ENCODE results near the gene RPUSD1.

RPUSD1 gene

GRCh38 chr16:740764-741505 is 47.2 kb downstream of the RPUSD1 start, which contains the start of gene CIAO3:
Gene CIAO3 (minus strand): TSS chr16:740997. CDS start chr16:740985, 12 bp downstream.
- TF ChIP-seq CSDC2 (CRISPR knock-in tag; IDR thresholded peaks at IDR 0.05): no peak
- no peak for TF ChIP-seq ISL1 (CRISPR knock-in tag; IDR thresholded peaks at IDR 0.05)
- no peak for TF ChIP-seq ZNF8 (CRISPR knock-in tag; IDR thresholded peaks at IDR 0.05)
- ATAC-seq: peak; percentile 88

GRCh38 chr16:740459-740763 is 47.8 kb downstream of the RPUSD1 start:
- ATAC-seq: peak; percentile 49
- TF ChIP-seq ZNF565 (CRISPR knock-in tag; conservative IDR thresholded peaks at IDR 0.05; ENCODE audit: low read depth) (no peak), TOX (CRISPR knock-in tag; IDR thresholded peaks at IDR 0.05; ENCODE audit: borderline replicate concordance) (no peak), OSR1 (CRISPR knock-in tag; IDR thresholded peaks at IDR 0.05) (no peak), BACH2 (CRISPR knock-in tag; IDR thresholded peaks at IDR 0.05; ENCODE audit: borderline replicate concordance) (no peak)
- TF ChIP-seq, protein P1, sequence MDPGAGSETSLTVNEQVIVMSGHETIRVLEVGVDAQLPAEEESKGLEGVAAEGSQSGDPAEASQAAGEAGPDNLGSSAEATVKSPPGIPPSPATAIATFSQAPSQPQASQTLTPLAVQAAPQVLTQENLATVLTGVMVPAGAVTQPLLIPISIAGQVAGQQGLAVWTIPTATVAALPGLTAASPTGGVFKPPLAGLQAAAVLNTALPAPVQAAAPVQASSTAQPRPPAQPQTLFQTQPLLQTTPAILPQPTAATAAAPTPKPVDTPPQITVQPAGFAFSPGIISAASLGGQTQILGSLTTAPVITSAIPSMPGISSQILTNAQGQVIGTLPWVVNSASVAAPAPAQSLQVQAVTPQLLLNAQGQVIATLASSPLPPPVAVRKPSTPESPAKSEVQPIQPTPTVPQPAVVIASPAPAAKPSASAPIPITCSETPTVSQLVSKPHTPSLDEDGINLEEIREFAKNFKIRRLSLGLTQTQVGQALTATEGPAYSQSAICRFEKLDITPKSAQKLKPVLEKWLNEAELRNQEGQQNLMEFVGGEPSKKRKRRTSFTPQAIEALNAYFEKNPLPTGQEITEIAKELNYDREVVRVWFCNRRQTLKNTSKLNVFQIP (CRISPR knock-in tag; IDR thresholded peaks at IDR 0.05; ENCODE audit: borderline replicate concordance, low read depth): no peak

GRCh38 chr16:739560-740458 is 48.4 kb downstream of the RPUSD1 start:
- ATAC-seq: peak; percentile 53
- TF ChIP-seq BACH2 (CRISPR knock-in tag; IDR thresholded peaks at IDR 0.05; ENCODE audit: borderline replicate concordance) (no peak), ZFP3 (CRISPR knock-in tag; IDR thresholded peaks at IDR 0.05) (no peak), PATZ1 (CRISPR knock-in tag; IDR thresholded peaks at IDR 0.05; ENCODE audit: borderline replicate concordance) (no peak), PPARA (CRISPR knock-in tag; IDR thresholded peaks at IDR 0.05; ENCODE audit: borderline replicate concordance) (no peak), RARB (CRISPR knock-in tag; IDR thresholded peaks at IDR 0.05) (no peak), GLIS3 (CRISPR knock-in tag; IDR thresholded peaks at IDR 0.05) (no peak), SNAI2 (CRISPR knock-in tag; IDR thresholded peaks at IDR 0.05) (no peak), TCF4 (CRISPR knock-in tag; IDR thresholded peaks at IDR 0.05; ENCODE audit: borderline replicate concordance) (no peak), ZC3H10 (CRISPR knock-in tag; IDR thresholded peaks at IDR 0.05) (no peak), ESRRG (CRISPR knock-in tag; IDR thresholded peaks at IDR 0.05) (no peak)

GRCh38 chr16:736936-737481 is 51.2 kb downstream of the RPUSD1 start:
- no peak for ATAC-seq
- TF ChIP-seq, protein P1 (CRISPR knock-in tag; IDR thresholded peaks at IDR 0.05; ENCODE audit: borderline replicate concordance, low read depth): no peak
- no peak for TF ChIP-seq ESRRG (CRISPR knock-in tag; IDR thresholded peaks at IDR 0.05)
- TF ChIP-seq, protein P2, sequence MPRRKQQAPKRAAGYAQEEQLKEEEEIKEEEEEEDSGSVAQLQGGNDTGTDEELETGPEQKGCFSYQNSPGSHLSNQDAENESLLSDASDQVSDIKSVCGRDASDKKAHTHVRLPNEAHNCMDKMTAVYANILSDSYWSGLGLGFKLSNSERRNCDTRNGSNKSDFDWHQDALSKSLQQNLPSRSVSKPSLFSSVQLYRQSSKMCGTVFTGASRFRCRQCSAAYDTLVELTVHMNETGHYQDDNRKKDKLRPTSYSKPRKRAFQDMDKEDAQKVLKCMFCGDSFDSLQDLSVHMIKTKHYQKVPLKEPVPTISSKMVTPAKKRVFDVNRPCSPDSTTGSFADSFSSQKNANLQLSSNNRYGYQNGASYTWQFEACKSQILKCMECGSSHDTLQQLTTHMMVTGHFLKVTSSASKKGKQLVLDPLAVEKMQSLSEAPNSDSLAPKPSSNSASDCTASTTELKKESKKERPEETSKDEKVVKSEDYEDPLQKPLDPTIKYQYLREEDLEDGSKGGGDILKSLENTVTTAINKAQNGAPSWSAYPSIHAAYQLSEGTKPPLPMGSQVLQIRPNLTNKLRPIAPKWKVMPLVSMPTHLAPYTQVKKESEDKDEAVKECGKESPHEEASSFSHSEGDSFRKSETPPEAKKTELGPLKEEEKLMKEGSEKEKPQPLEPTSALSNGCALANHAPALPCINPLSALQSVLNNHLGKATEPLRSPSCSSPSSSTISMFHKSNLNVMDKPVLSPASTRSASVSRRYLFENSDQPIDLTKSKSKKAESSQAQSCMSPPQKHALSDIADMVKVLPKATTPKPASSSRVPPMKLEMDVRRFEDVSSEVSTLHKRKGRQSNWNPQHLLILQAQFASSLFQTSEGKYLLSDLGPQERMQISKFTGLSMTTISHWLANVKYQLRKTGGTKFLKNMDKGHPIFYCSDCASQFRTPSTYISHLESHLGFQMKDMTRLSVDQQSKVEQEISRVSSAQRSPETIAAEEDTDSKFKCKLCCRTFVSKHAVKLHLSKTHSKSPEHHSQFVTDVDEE (CRISPR knock-in tag; IDR thresholded peaks at IDR 0.05): no peak
- TF ChIP-seq ZNF8 (CRISPR knock-in tag; IDR thresholded peaks at IDR 0.05): no peak
- no peak for TF ChIP-seq PPARA (CRISPR knock-in tag; IDR thresholded peaks at IDR 0.05; ENCODE audit: borderline replicate concordance)
- no peak for TF ChIP-seq ARNTL (CRISPR knock-in tag; IDR thresholded peaks at IDR 0.05; ENCODE audit: borderline replicate concordance, low read depth)
- no peak for TF ChIP-seq ZNF565 (CRISPR knock-in tag; conservative IDR thresholded peaks at IDR 0.05; ENCODE audit: low read depth)
- TF ChIP-seq ZFP30 (CRISPR knock-in tag; IDR thresholded peaks at IDR 0.05): no peak
- TF ChIP-seq, protein P3, sequence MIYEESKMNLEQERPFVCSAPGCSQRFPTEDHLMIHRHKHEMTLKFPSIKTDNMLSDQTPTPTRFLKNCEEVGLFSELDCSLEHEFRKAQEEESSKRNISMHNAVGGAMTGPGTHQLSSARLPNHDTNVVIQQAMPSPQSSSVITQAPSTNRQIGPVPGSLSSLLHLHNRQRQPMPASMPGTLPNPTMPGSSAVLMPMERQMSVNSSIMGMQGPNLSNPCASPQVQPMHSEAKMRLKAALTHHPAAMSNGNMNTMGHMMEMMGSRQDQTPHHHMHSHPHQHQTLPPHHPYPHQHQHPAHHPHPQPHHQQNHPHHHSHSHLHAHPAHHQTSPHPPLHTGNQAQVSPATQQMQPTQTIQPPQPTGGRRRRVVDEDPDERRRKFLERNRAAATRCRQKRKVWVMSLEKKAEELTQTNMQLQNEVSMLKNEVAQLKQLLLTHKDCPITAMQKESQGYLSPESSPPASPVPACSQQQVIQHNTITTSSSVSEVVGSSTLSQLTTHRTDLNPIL (CRISPR knock-in tag; IDR thresholded peaks at IDR 0.05; ENCODE audit: low read depth): no peak
- TF ChIP-seq TOX (CRISPR knock-in tag; IDR thresholded peaks at IDR 0.05; ENCODE audit: borderline replicate concordance): no peak
- TF ChIP-seq BACH2 (CRISPR knock-in tag; IDR thresholded peaks at IDR 0.05; ENCODE audit: borderline replicate concordance): no peak
- no peak for TF ChIP-seq RARB (CRISPR knock-in tag; IDR thresholded peaks at IDR 0.05)
- no peak for TF ChIP-seq ZC3H10 (CRISPR knock-in tag; IDR thresholded peaks at IDR 0.05)
- TF ChIP-seq CSDC2 (CRISPR knock-in tag; IDR thresholded peaks at IDR 0.05): no peak
- TF ChIP-seq ZNF70 (CRISPR knock-in tag; IDR thresholded peaks at IDR 0.05): no peak
- TF ChIP-seq SNAI2 (CRISPR knock-in tag; IDR thresholded peaks at IDR 0.05): no peak
- TF ChIP-seq PATZ1 (CRISPR knock-in tag; IDR thresholded peaks at IDR 0.05; ENCODE audit: borderline replicate concordance): no peak

All from SK-N-SH treated with all-trans-retinoic acid at 6 μM for 48 hours (cell line).